T-helper 2 cell (primary cell): ENCODE data around the gene RPLP1.

Source experiments
- DNase-seq, 5 experiments: peaks; one replicate each; pipeline versions ENCODE4 v3.0.0 to v3.0.0-alpha.2; 2012 to 2022

The RPLP1 gene

DNA sequence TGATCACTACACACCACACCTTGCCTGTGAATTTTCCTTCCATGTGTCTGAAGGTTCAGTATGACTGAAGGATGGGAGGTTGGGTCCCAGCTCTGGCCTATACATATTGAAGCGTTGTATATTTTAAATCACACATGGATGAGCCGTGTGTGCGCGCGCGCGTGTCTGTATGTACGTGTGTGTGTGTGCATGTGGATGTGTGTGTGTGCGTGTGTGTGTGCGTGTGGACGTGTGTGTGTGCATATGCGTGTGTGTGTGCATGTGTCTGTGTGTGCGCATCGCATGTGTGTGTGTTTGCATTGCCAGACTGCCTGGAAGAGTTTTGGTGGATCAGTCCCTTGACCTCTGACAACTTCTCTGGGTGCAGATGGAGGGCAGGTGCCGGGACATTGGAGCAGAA lies 45.7 kb downstream of the RPLP1 start:
- no peak for DNase-seq

DNA sequence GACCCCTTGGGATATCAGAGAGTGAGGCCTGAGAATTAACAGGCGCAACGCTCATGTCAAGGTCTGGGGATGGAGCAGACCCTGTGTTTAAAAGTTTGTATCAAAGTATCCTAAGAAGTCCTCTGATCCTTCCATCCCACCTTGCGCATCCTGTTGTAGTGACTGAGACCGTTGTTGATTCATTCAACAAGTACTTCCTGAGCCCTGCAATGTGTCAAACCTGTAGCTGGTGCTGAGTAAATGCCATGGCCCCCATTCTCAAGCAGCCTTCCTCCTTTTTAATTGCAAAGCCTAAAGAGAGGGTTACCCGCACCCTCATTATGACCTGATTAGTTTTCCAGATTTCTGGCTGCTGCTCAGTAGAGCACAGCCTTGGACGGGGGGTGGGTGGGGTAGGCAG lies 46.4 kb downstream of the RPLP1 start:
- DNase-seq = no peak

DNA sequence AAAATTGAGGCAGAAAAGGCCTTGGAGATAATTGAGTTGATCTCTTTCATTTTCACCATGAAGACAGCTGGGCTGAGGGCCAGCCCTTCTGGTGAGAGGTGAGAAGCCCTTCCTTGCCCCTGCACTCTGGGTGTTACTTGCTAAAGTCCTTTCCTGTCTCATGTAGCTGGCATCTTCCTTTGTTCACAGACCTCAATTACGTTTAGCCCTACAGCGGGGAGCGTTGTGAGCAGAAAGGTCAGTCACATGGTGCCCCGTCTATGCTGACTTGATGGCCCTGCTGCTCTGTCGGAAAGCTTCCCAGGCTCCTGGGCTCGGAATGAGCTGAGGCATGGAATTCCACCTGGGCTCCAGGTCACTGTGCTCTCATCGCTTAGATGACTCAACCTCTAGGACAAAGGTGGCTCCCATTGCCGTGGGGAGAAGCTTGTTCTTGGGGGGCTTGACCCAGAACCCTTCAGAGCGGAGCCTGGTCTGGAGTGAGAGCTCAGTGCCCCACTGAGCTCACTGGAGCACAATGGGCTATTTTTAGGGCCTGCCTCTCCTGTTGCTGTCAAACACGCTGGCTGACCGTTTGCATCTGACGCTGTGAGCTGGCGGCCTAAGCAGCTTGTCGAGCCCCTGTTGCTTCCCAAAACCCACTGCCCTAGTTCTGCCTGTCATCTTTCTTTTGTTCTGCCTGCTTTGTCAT lies 47.0 kb downstream of the RPLP1 start:
- DNase-seq = no peak

DNA sequence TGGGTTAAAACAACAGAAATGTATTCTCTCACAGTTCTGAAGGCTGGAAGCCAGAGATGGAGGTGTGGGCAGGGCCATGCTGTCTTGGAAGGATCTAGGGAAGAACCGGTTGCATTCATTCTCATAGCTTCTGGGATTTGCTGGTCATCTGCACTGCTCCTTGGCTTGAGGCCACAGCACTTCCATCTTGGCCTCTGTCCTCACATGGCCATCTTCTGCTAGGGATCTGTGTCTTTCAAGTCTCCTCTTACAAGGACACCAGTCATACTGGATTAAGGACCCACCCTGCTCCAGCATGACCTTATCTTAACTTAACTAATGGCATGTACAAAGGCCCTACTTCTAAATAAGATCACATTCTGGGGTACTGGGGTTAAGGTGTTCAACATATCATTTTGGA lies 47.7 kb downstream of the RPLP1 start:
- DNase-seq = no peak

DNA sequence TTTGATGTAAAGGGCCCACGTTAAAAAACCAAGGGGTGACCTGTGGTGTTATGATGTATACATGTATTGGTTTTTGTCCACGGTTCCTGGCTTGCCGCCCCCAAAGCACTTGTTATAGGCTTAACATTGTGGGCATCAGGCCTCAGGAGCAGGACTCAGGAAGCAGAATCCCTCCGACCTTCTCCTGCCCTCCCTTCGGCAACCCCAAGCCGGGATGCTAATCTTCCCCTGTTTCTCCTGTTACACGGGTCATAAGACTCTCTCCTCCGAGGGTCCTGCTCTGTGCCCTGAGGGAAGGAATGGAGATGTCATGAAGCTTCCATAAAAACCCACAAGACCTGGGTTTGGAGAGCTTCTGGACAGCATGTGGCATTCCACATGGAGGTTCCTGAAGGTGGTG lies 48.8 kb downstream of the RPLP1 start:
- no peak for DNase-seq

DNA sequence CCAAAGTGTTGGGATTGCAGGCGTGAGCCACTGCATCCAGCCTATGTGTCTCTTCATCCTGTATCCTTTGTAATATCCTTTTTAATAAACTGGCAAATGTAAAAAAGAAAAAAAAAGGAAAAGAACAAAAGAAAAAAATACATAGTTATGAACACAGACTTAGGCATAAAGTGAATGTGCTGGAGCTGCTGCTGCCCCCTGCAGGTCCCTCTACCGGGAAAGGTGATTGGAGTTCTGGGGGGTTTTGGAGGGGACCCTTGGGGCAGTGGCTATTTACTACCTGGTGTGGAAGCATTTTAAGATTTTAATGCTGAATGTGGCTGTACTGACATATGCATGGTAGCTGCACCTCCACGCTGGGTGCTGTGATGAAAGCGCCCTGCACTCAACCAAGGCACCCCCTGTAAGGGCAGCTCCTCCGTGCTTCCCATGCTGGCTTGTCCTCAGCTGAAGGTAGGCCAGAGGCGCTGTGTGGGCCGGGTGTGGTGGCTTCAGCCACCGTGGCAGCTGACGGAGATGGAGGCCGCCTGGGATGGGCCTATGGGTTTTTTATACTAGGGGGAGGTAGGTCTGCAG lies 49.9 kb downstream of the RPLP1 start:
- no peak for DNase-seq

DNA sequence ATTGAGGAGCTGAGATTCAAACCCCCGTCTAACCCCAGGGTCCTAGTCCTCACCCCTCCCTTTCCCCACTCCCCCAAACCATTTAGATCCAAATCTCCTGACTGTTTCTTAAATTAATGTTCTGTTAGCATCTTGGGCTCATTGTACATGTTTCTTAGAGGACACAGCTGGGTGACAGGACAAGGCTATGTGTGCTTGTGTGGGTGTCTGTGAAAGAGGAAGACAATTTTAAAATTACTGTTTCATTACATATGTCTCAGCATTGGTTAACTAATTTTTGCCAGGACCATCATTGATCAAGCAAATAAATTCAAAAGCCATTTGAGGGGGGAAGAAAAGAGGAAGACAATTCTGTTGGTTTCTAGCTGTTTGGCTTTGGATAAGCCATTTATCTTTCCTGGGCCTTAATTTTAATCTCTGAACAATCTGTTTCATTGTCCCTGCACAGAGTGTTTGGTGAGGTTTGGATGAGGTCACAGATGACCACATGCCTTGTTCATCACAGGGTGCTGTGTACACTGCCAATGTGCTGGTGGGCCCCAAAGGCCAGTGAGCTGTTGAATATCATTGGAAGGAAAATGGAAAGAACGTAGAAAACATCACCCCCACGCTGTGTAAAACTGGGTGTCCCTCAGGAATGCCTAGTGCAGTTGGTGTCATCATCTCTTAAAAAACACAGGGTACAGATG lies 51.9 kb downstream of the RPLP1 start:
- no peak for DNase-seq
